HCT116 (cell line): ENCODE measurements around the gene TGFBI. TPM values are rescaled to one million over a fixed set of nuclear protein-coding genes. Genes with fewer than 3 reads are reported as not detected.

Experiments
- ATAC-seq: fragments of 200-7000 bp; cut with Tn5 transposase; 2 replicates; pipeline ENCODE4 v1.9.1; 2020; ENCODE audit warnings: mild to moderate bottlenecking, moderate library complexity
- BruUV-seq: library from RNA; stranded (reverse); fragments of 400-500 nt; replicated peaks from 2 replicates; lab custom pipeline; 2021; lab: Mats Ljungman, UMichigan
- CTCF ChIA-PET: fragments of 300-600 bp; sonication (Branson Sonifier 250); formaldehyde crosslinking; loops from one replicate; lab custom pipeline; 2021; ENCODE audit warnings: antibody characterized with exemption; lab: Charles Lee
- POLR2A ChIA-PET: fragments of 300-600, 350-600 bp; sonication (Branson Sonifier 250); formaldehyde crosslinking; loops from one replicate; lab custom pipeline; 2021; ENCODE audit warnings: antibody characterized with exemption; lab: Charles Lee
- RAD21 ChIA-PET, 2 experiments: fragments of 300-600 bp; sonication (Branson Sonifier 250); formaldehyde crosslinking; loops; one replicate each; lab custom pipeline; 2023; ENCODE audit warnings: low total read pairs in 2 of 2; ENCODE audit not compliant: uncharacterized antibody in 2 of 2, unreplicated experiment in 2 of 2, low non-redundant PET in 1 of 2; lab: Charles Lee
- DNase-seq: peaks from one replicate; pipeline ENCODE4 v3.0.0-alpha.2; 2010; ENCODE audit warnings: low read depth, low spot score
- H2AFZ ChIP-seq: fragments of 200-600 bp; shearing (Covaris generic), sonication (generic); 2 replicates; pipeline ENCODE4 v1.6.1; 2017; ENCODE audit warnings: low read depth, mixed run types, mixed read lengths, antibody characterized with exemption, low read length; ENCODE audit not compliant: poor library complexity, severe bottlenecking
- H3K27ac ChIP-seq: 2 replicates; pipeline ENCODE4 v1.5.1; 2012; ENCODE audit warnings: low read depth, low read length
- H3K27me3 ChIP-seq: fragments of 200-600 bp; sonication (generic); 2 replicates; pipeline ENCODE4 v1.6.1; 2016; ENCODE audit warnings: mixed run types, low read length, mixed read lengths; ENCODE audit not compliant: insufficient read depth
- H3K36me3 ChIP-seq, 2 experiments: fragments of 200-500 bp in 1 of 2; fragments of 200-600 bp in 1 of 2; sonication (Bioruptor generic) in 1 of 2; sonication (generic) in 1 of 2; 2 replicates each; pipeline versions ENCODE4 v1.5.1 to v1.6.1; 2014 to 2016; ENCODE audit warnings: low read length in 2 of 2, inconsistent platforms in 1 of 2, mixed read lengths in 1 of 2, mixed run types in 1 of 2; ENCODE audit not compliant: insufficient read depth in 2 of 2, control insufficient read depth in 1 of 2
- H3K4me1 ChIP-seq, 2 experiments: fragments of 200-600 bp in 1 of 2; sonication (generic) in 1 of 2; 2 replicates each; pipeline versions ENCODE4 v1.5.1 to v1.6.1; 2012 to 2017; ENCODE audit warnings: low read length in 2 of 2, inconsistent platforms in 1 of 2, mild to moderate bottlenecking in 1 of 2, mixed read lengths in 1 of 2, mixed run types in 1 of 2, moderate library complexity in 1 of 2; ENCODE audit not compliant: insufficient read depth in 2 of 2, control insufficient read depth in 1 of 2
- H3K4me2 ChIP-seq: fragments of 200-600 bp; sonication (generic); 2 replicates; pipeline ENCODE4 v1.6.1; 2017; ENCODE audit warnings: mixed run types, low read length, mixed read lengths
- H3K4me3 ChIP-seq, 2 experiments: fragments of 200-600 bp in 1 of 2; sonication (generic) in 1 of 2; replicated peaks in 1 of 2; 2 replicates each; pipeline ENCODE4 v1.5.1; 2011 to 2016; ENCODE audit warnings: low read length in 2 of 2, control low read depth in 1 of 2, low read depth in 1 of 2, mild to moderate bottlenecking in 1 of 2, mixed read lengths in 1 of 2, mixed run types in 1 of 2
- H3K79me2 ChIP-seq: fragments of 200-600 bp; sonication (generic); 2 replicates; pipeline ENCODE4 v1.6.1; 2017; ENCODE audit warnings: mild to moderate bottlenecking, mixed run types, low read length, moderate library complexity, mixed read lengths; ENCODE audit not compliant: insufficient read depth
- H3K9ac ChIP-seq: fragments of 200-600 bp; sonication (generic); 2 replicates; pipeline ENCODE4 v1.6.1; 2016; ENCODE audit warnings: low read length, mixed read lengths
- H3K9me2 ChIP-seq: fragments of 200-600 bp; sonication (generic), shearing (Covaris generic); 2 replicates; pipeline ENCODE4 v1.6.1; 2017; ENCODE audit warnings: mixed run types, mild to moderate bottlenecking, moderate library complexity; ENCODE audit not compliant: insufficient read depth
- H3K9me3 ChIP-seq, 2 experiments: fragments of 200-500 bp in 1 of 2; fragments of 200-600 bp in 1 of 2; sonication (Bioruptor generic) in 1 of 2; sonication (generic) in 1 of 2; 2 replicates each; pipeline ENCODE4 v1.6.1; 2014 to 2017; ENCODE audit warnings: low read length in 2 of 2, mixed read lengths in 2 of 2, inconsistent platforms in 1 of 2, low read depth in 1 of 2, mild to moderate bottlenecking in 1 of 2, mixed run types in 1 of 2, moderate library complexity in 1 of 2; ENCODE audit not compliant: control insufficient read depth in 1 of 2, insufficient read depth in 1 of 2
- H4K20me1 ChIP-seq: fragments of 200-600 bp; sonication (generic), shearing (Covaris generic); 2 replicates; pipeline ENCODE4 v1.6.1; 2017; ENCODE audit warnings: mixed run types, mild to moderate bottlenecking, moderate library complexity; ENCODE audit not compliant: insufficient read depth
- CEBPB ChIP-seq: IDR thresholded peaks from 2 replicates; pipeline ENCODE4 v1.6.1; 2012; ENCODE audit warnings: low read depth
- EGR1 ChIP-seq: IDR thresholded peaks from 2 replicates; pipeline ENCODE4 v1.6.1; 2012; ENCODE audit warnings: low read depth
- ELF1 ChIP-seq: IDR thresholded peaks from 2 replicates; pipeline ENCODE4 v1.6.1; 2012; ENCODE audit warnings: low read depth, borderline replicate concordance
- EZH2 ChIP-seq: fragments of 200-600 bp; sonication (generic); IDR thresholded peaks from 2 replicates; pipeline ENCODE4 v1.6.1; 2017; ENCODE audit warnings: antibody characterized with exemption, mixed run types
- EZH2phosphoT487 ChIP-seq: fragments of 200-600 bp; IDR thresholded peaks from 2 replicates; pipeline ENCODE4 v1.6.1; 2018; ENCODE audit warnings: antibody characterized with exemption, borderline replicate concordance
- FOSL1 ChIP-seq: IDR thresholded peaks from 2 replicates; pipeline ENCODE4 v1.6.1; 2012; ENCODE audit warnings: low read depth
- JUND ChIP-seq: IDR thresholded peaks from 2 replicates; pipeline ENCODE4 v1.6.1; 2012
- POLR2A ChIP-seq: IDR thresholded peaks from 2 replicates; pipeline ENCODE4 v1.7.0; 2011; ENCODE audit warnings: borderline replicate concordance; ENCODE audit not compliant: insufficient read depth, insufficient read length; ENCODE audit errors: extremely low read depth
- POLR2AphosphoS5 ChIP-seq: IDR thresholded peaks from 2 replicates; pipeline ENCODE4 v1.6.1; 2011; ENCODE audit warnings: mild to moderate bottlenecking, low read depth, low read length, moderate library complexity
- RAD21 ChIP-seq: IDR thresholded peaks from 2 replicates; pipeline ENCODE4 v1.6.1; 2012; ENCODE audit warnings: low read depth, mild to moderate bottlenecking
- SP1 ChIP-seq: IDR thresholded peaks from 2 replicates; pipeline ENCODE4 v1.6.1; 2012; ENCODE audit warnings: low read depth
- SRF ChIP-seq: IDR thresholded peaks from 2 replicates; pipeline ENCODE4 v1.6.1; 2012; ENCODE audit warnings: low read depth
- TCF7L2 ChIP-seq: IDR thresholded peaks from 2 replicates; pipeline ENCODE4 v1.7.0; 2011; ENCODE audit warnings: borderline replicate concordance, inconsistent platforms; ENCODE audit not compliant: insufficient read depth, insufficient read length; ENCODE audit errors: extremely low read depth
- YY1 ChIP-seq: IDR thresholded peaks from 2 replicates; pipeline ENCODE4 v1.6.1; 2011; ENCODE audit warnings: low read length, low read depth, moderate library complexity, mild to moderate bottlenecking; ENCODE audit not compliant: insufficient replicate concordance; ENCODE audit errors: extremely low read depth
- intact Hi-C: fragments of 100-400 bp; cut with micrococcal nuclease; formaldehyde crosslinking; loops from 2 replicates; pipeline ENCODE4 v1.10.0; 2022
- total RNA-seq: library from RNA; stranded (reverse); gene quantifications from one replicate; pipeline ENCODE4 v1.2.1, GENCODE V29; 2021; ENCODE audit not compliant: unreplicated experiment
- TF ChIP-seq, protein P1 (sequence below): IDR thresholded peaks from 2 replicates; pipeline ENCODE4 v1.6.1; 2011; ENCODE audit warnings: mild to moderate bottlenecking, low read length, moderate library complexity; ENCODE audit not compliant: insufficient replicate concordance; ENCODE audit errors: extremely low read depth
- TF ChIP-seq, protein P2 (sequence below): IDR thresholded peaks from 2 replicates; pipeline ENCODE4 v1.6.1; 2012
- TF ChIP-seq, protein P3 (sequence below): IDR thresholded peaks from 2 replicates; pipeline ENCODE4 v1.6.1; 2012
- TF ChIP-seq, protein P4 (sequence below), 3 experiments: fragments of 200-600 bp in 1 of 3; sonication (generic) in 1 of 3; IDR thresholded peaks in 2 of 3; conservative IDR thresholded peaks in 1 of 3; 2 replicates each; pipeline ENCODE4 v1.5.1; 2012 to 2017; ENCODE audit warnings: low read depth in 2 of 3, low read length in 2 of 3, antibody characterized with exemption in 1 of 3, borderline replicate concordance in 1 of 3, control low read depth in 1 of 3, mild to moderate bottlenecking in 1 of 3, mixed read lengths in 1 of 3, mixed run types in 1 of 3, moderate library complexity in 1 of 3; ENCODE audit not compliant: insufficient read depth in 1 of 3
- TF ChIP-seq, protein P5 (sequence below): IDR thresholded peaks from 2 replicates; pipeline ENCODE4 v1.6.1; 2012; ENCODE audit warnings: low read depth

Gene TGFBI
- total RNA-seq, 1 experiment from 2014 or later, result 0.64 TPM

DNA sequence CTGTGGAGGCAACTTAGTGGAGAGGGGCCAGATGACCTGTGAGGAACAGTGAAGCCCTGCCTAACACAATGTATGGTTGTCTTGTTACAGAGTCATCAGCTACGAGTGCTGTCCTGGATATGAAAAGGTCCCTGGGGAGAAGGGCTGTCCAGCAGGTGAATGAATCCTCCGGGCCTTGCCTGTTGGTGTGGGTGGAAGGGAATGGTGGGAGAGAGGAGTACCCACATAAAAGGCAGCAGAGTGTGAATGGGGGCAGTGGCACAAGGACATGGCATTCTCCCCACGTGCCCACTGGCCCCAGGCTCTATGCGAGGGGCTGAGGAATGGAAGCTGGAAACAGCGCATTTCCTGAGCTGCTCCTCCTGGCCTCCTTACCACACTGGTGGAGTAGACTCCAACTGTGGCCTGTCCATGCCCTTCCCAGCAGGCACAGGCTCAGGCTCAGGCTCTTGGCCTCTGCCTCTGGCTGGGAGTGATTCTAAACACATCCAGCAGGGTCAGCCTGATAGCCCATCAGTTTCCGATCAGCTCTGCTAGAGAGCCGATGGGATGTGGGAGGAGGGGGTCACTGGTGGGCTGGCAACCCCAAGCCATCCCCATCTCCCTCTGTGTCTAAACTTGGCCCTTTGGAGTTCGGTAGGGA is 15.3 kb downstream of the TGFBI start:
- RAD21 ChIA-PET, result no interaction called here
- Histone ChIP-seq H3K9ac (no peak overlapping the region), H3K9me2 (no peaks in the 10 kb centered on the region), H3K4me3 (no peak overlapping the region), H4K20me1 (no peaks in the 10 kb centered on the region), H2AFZ (no peak overlapping the region), H3K36me3 (no peaks in the 10 kb centered on the region), H3K4me1 (peaks cover 3 to 9% of the 10 kb centered on the region in 2 experiments; a peak in 3 of 4 replicates), H3K4me2 (no peak overlapping the region), H3K79me2 (no peaks in the 10 kb centered on the region), H3K27me3 (peaks cover 28% of the 10 kb centered on the region; the same call in 1 of the 2 replicates), H3K27ac (no peak overlapping the region), H3K9me3 (no peaks in the 10 kb centered on the region)
- POLR2A ChIA-PET, result no interaction called here
- TF ChIP-seq EGR1 (no peak), SRF (no peak), CEBPB (no peak), POLR2A (no peak), POLR2AphosphoS5 (no peak), JUND (no peak), FOSL1 (no peak), EZH2 (no peak), ELF1 (no peak), YY1 (no peak), SP1 (no peak), EZH2phosphoT487 (no peak), RAD21 (no peak), TCF7L2 (no peak)
- TF ChIP-seq, protein P1, sequence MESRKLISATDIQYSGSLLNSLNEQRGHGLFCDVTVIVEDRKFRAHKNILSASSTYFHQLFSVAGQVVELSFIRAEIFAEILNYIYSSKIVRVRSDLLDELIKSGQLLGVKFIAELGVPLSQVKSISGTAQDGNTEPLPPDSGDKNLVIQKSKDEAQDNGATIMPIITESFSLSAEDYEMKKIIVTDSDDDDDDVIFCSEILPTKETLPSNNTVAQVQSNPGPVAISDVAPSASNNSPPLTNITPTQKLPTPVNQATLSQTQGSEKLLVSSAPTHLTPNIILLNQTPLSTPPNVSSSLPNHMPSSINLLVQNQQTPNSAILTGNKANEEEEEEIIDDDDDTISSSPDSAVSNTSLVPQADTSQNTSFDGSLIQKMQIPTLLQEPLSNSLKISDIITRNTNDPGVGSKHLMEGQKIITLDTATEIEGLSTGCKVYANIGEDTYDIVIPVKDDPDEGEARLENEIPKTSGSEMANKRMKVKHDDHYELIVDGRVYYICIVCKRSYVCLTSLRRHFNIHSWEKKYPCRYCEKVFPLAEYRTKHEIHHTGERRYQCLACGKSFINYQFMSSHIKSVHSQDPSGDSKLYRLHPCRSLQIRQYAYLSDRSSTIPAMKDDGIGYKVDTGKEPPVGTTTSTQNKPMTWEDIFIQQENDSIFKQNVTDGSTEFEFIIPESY, result no peak
- TF ChIP-seq, protein P2, sequence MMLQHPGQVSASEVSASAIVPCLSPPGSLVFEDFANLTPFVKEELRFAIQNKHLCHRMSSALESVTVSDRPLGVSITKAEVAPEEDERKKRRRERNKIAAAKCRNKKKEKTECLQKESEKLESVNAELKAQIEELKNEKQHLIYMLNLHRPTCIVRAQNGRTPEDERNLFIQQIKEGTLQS, result no peak
- TF ChIP-seq, protein P3, sequence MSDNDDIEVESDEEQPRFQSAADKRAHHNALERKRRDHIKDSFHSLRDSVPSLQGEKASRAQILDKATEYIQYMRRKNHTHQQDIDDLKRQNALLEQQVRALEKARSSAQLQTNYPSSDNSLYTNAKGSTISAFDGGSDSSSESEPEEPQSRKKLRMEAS, result no peak
- TF ChIP-seq, protein P4, sequence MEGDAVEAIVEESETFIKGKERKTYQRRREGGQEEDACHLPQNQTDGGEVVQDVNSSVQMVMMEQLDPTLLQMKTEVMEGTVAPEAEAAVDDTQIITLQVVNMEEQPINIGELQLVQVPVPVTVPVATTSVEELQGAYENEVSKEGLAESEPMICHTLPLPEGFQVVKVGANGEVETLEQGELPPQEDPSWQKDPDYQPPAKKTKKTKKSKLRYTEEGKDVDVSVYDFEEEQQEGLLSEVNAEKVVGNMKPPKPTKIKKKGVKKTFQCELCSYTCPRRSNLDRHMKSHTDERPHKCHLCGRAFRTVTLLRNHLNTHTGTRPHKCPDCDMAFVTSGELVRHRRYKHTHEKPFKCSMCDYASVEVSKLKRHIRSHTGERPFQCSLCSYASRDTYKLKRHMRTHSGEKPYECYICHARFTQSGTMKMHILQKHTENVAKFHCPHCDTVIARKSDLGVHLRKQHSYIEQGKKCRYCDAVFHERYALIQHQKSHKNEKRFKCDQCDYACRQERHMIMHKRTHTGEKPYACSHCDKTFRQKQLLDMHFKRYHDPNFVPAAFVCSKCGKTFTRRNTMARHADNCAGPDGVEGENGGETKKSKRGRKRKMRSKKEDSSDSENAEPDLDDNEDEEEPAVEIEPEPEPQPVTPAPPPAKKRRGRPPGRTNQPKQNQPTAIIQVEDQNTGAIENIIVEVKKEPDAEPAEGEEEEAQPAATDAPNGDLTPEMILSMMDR (IDR thresholded peaks at IDR 0.05 in 2 of 3, conservative IDR thresholded peaks at IDR 0.05 in 1 of 3; ENCODE audit: borderline replicate concordance in 1 of 3, insufficient read depth in 1 of 3, low read depth in 2 of 3, low read length in 2 of 3), result no peak
- TF ChIP-seq, protein P5, sequence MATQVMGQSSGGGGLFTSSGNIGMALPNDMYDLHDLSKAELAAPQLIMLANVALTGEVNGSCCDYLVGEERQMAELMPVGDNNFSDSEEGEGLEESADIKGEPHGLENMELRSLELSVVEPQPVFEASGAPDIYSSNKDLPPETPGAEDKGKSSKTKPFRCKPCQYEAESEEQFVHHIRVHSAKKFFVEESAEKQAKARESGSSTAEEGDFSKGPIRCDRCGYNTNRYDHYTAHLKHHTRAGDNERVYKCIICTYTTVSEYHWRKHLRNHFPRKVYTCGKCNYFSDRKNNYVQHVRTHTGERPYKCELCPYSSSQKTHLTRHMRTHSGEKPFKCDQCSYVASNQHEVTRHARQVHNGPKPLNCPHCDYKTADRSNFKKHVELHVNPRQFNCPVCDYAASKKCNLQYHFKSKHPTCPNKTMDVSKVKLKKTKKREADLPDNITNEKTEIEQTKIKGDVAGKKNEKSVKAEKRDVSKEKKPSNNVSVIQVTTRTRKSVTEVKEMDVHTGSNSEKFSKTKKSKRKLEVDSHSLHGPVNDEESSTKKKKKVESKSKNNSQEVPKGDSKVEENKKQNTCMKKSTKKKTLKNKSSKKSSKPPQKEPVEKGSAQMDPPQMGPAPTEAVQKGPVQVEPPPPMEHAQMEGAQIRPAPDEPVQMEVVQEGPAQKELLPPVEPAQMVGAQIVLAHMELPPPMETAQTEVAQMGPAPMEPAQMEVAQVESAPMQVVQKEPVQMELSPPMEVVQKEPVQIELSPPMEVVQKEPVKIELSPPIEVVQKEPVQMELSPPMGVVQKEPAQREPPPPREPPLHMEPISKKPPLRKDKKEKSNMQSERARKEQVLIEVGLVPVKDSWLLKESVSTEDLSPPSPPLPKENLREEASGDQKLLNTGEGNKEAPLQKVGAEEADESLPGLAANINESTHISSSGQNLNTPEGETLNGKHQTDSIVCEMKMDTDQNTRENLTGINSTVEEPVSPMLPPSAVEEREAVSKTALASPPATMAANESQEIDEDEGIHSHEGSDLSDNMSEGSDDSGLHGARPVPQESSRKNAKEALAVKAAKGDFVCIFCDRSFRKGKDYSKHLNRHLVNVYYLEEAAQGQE, result no peak
- CTCF ChIA-PET, result interaction anchor here (1.9 kb wide), 1 partner anchor 14 kb away, joined by 8 read pairs; no protein-coding TSS in a partner anchor
- DNase-seq (no peak), ATAC-seq (no peak)
- BruUV-seq, result no TSS peak
- intact Hi-C loops, result no loop called here
